SK-N-SH treated with all-trans-retinoic acid at 6 μM for 48 hours (cell line): ENCODE data around the gene TKTL1.

Experiments used
- ARNTL ChIP-seq: fragments of 450-650 bp; formaldehyde crosslinking; IDR thresholded peaks from 2 replicates; pipeline ENCODE4 v1.5.0; 2020; ENCODE audit warnings: low read depth, mild to moderate bottlenecking, moderate library complexity, borderline replicate concordance
- CREB5 ChIP-seq: fragments of 250-450 bp; sonication (Bioruptor Pico); IDR thresholded peaks from 2 replicates; pipeline ENCODE4 v1.5.1; 2020; ENCODE audit warnings: low read depth, mild to moderate bottlenecking, moderate library complexity
- CSDC2 ChIP-seq: fragments of 250-450 bp; sonication (Bioruptor Pico); IDR thresholded peaks from 2 replicates; pipeline ENCODE4 v1.5.0; 2020; ENCODE audit warnings: mild to moderate bottlenecking, moderate library complexity
- ZFP3 ChIP-seq: fragments of 250-450 bp; sonication (Bioruptor Pico); IDR thresholded peaks from 2 replicates; pipeline ENCODE4 v1.5.0; 2020; ENCODE audit warnings: mild to moderate bottlenecking, moderate library complexity
- ZNF8 ChIP-seq: fragments of 450-650 bp; formaldehyde crosslinking; IDR thresholded peaks from 2 replicates; pipeline ENCODE4 v1.5.0; 2020; ENCODE audit warnings: mild to moderate bottlenecking, moderate library complexity
- TF ChIP-seq, protein P1 (sequence below): fragments of 250-450 bp; sonication (Bioruptor Pico); IDR thresholded peaks from 2 replicates; pipeline ENCODE4 v1.5.0; 2020; ENCODE audit warnings: mild to moderate bottlenecking, moderate library complexity

- TF ChIP-seq, protein P1, sequence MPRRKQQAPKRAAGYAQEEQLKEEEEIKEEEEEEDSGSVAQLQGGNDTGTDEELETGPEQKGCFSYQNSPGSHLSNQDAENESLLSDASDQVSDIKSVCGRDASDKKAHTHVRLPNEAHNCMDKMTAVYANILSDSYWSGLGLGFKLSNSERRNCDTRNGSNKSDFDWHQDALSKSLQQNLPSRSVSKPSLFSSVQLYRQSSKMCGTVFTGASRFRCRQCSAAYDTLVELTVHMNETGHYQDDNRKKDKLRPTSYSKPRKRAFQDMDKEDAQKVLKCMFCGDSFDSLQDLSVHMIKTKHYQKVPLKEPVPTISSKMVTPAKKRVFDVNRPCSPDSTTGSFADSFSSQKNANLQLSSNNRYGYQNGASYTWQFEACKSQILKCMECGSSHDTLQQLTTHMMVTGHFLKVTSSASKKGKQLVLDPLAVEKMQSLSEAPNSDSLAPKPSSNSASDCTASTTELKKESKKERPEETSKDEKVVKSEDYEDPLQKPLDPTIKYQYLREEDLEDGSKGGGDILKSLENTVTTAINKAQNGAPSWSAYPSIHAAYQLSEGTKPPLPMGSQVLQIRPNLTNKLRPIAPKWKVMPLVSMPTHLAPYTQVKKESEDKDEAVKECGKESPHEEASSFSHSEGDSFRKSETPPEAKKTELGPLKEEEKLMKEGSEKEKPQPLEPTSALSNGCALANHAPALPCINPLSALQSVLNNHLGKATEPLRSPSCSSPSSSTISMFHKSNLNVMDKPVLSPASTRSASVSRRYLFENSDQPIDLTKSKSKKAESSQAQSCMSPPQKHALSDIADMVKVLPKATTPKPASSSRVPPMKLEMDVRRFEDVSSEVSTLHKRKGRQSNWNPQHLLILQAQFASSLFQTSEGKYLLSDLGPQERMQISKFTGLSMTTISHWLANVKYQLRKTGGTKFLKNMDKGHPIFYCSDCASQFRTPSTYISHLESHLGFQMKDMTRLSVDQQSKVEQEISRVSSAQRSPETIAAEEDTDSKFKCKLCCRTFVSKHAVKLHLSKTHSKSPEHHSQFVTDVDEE (CRISPR knock-in tag) = no peak
- TF ChIP-seq ZFP3 (CRISPR knock-in tag) (no peak), CREB5 (CRISPR knock-in tag) (no peak), ZNF8 (CRISPR knock-in tag) (no peak), ARNTL (no peak), CSDC2 (CRISPR knock-in tag) (no peak)
Measured at GRCh38 chrX:154371017-154371788, 75.6 kb downstream of the TKTL1 start.
